BE2C (cell line): Measurements from ENCODE around the gene AUTS2. TPM values are rescaled to one million over a fixed set of nuclear protein-coding genes. Genes with fewer than 3 reads are reported as not detected.

Experiments
- DNase-seq: peaks from one replicate; pipeline ENCODE4 v3.0.0-alpha.2; 2020
- H3K27me3 ChIP-seq: fragments of 250-450 bp; sonication (Bioruptor Pico); 2 replicates; pipeline ENCODE4 v1.5.1; 2020; ENCODE audit warnings: mild to moderate bottlenecking
- H3K36me3 ChIP-seq: fragments of 250-450 bp; sonication (Bioruptor Pico); 2 replicates; pipeline ENCODE4 v1.5.1; 2020; ENCODE audit warnings: mild to moderate bottlenecking
- H3K4me1 ChIP-seq: fragments of 250-450 bp; sonication (Bioruptor Pico); 2 replicates; pipeline ENCODE4 v1.5.1; 2020
- H3K4me3 ChIP-seq: 2 replicates; pipeline ENCODE4 v1.5.1; 2011; ENCODE audit warnings: low read depth, low read length
- H3K9me3 ChIP-seq: fragments of 250-450 bp; sonication (Bioruptor Pico); 2 replicates; pipeline ENCODE4 v1.5.1; 2020
- CTCF ChIP-seq: IDR thresholded peaks from 2 replicates; pipeline ENCODE4 v1.5.1; 2012; ENCODE audit warnings: mild to moderate bottlenecking, low read depth, low read length
- polyA plus RNA-seq: library from polyadenylated mRNA; unstranded; fragments of >200 nt; gene quantifications from one replicate; pipeline ENCODE4 v1.2.1, GENCODE V29; 2012; ENCODE audit warnings: low read depth, missing spikeins; ENCODE audit not compliant: insufficient read length, insufficient read depth

AUTS2 gene
- polyA plus RNA-seq = 58.0 TPM

- Histone ChIP-seq H3K27me3 (no peaks in the 10 kb centered on the region), H3K36me3 (no peaks in the 10 kb centered on the region), H3K4me1 (peaks cover 5% of the 10 kb centered on the region; the same call in 1 of the 2 replicates), H3K4me3 (peak within 1 kb of the TSS; percentile 98), H3K9me3 (no peaks in the 10 kb centered on the region)
- DNase-seq = peak; percentile 94
- no peak for TF ChIP-seq CTCF
Measured at GRCh38 chr7:69598081-69598486, at the start of gene AUTS2. Gene AUTS2 (plus strand): TSS chr7:69598475. CDS start chr7:69599654, 1,179 bp downstream.

- H3K27me3 ChIP-seq = no peaks in the 10 kb centered on the region
- no peak for TF ChIP-seq CTCF
- H3K4me3 ChIP-seq = no peak overlapping the region
- no peaks in the 10 kb centered on the region for H3K9me3 ChIP-seq
- no peaks in the 10 kb centered on the region for H3K36me3 ChIP-seq
- no peaks in the 10 kb centered on the region for H3K4me1 ChIP-seq
- DNase-seq = no peak
Measured at GRCh38 chr7:69550991-69551390, 47.3 kb upstream of the AUTS2 start.

GRCh38 chr7:69553190-69553589 lies 45.1 kb upstream of the AUTS2 start:
- TF ChIP-seq CTCF = no peak

GRCh38 chr7:69561266-69561960 lies 36.9 kb upstream of the AUTS2 start:
- H3K4me3 ChIP-seq = no peak overlapping the region
- H3K9me3 ChIP-seq = no peaks in the 10 kb centered on the region
- DNase-seq = no peak
- no peak for TF ChIP-seq CTCF
- peaks cover 9% of the 10 kb centered on the region for H3K4me1 ChIP-seq
- H3K36me3 ChIP-seq = no peaks in the 10 kb centered on the region
- no peaks in the 10 kb centered on the region for H3K27me3 ChIP-seq

More at GRCh38 chr7:69553190-69553589, 45.1 kb upstream of the AUTS2 start:
- no peaks in the 10 kb centered on the region for H3K36me3 ChIP-seq
- no peak overlapping the region for H3K4me3 ChIP-seq
- H3K27me3 ChIP-seq = no peaks in the 10 kb centered on the region
- no peaks in the 10 kb centered on the region for H3K9me3 ChIP-seq
- DNase-seq = no peak
- H3K4me1 ChIP-seq = no peaks in the 10 kb centered on the region

- H3K27me3 ChIP-seq = no peaks in the 10 kb centered on the region
- TF ChIP-seq CTCF = no peak
- peak; percentile 81 for DNase-seq
Measured at GRCh38 chr7:69564454-69565417, 33.5 kb upstream of the AUTS2 start.

More at GRCh38 chr7:69564454-69565417, 33.5 kb upstream of the AUTS2 start:
- Histone ChIP-seq H3K4me1 (peaks cover 9% of the 10 kb centered on the region), H3K4me3 (peak overlapping the region; percentile 29), H3K9me3 (no peaks in the 10 kb centered on the region), H3K36me3 (no peaks in the 10 kb centered on the region)
